CD4-positive, alpha-beta T cell treated with Interleukin-2 at 100 ng/mL for 4 hours (primary cell): ENCODE results near the gene NRXN3.
"Not testable (repeated sequence)": the region's sequence is repeated elsewhere in the genome, so short reads cannot be mapped to it uniquely, and the experiment has no call there.

Experiments
- DNase-seq: peaks from one replicate; pipeline ENCODE4 v3.0.0-alpha.2; 2020; ENCODE audit warnings: low spot score

NRXN3 gene

DNA sequence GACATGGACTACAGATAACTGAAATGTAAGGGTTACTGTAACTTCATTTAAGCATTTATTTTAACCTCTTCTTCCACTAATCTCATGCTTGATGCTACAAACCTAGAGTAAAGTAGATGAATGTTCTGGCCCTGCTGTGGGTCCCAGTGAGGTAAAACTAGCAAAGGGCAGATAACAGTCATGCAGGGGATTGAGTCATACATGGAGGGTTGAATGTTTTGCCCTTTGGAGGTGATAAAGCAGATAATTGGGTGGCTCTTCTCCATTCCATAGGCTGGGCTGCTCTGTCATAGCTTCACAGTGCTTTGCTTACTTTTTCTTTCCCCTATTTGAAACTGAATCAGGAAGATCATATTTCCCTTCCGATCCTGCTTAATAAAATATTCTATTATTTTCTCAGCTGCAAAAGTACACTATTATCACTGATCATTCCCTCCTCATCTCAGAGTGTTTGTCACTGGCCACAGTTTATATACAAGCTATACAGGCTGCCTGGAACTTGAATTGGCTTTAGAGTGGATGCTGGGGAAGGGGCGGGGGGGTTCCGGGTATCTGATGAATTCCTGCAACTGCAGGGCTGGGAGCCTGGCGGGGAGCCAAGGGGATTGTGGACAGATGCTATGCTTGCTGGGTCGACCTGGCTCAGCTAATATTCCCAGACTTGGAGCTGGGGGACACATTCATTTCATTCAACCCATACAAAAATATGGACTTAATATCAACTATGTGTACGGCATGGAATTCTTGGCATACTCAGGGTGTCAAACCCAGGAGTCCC is 235.1 kb downstream of the NRXN3 start:
- DNase-seq: no peak

DNA sequence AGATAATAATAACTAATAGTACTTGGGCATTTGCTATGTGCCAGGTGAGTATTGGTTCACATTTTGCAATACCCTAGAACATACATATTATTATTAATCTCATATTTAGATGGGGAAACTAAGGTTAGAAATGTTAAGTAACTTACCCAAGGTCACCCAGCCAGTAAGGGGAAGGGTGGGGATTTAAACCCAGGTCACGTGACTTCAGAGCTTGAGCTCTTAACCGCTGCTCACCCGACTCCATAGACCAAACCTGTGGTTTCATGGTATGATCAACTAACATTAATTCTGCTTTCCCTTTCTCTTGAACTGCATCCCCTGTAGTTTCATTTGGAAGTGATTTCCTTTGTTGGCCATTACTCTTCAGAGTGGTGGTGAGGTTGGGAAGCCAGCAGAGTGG is 242.3 kb downstream of the NRXN3 start:
- DNase-seq: no peak

DNA sequence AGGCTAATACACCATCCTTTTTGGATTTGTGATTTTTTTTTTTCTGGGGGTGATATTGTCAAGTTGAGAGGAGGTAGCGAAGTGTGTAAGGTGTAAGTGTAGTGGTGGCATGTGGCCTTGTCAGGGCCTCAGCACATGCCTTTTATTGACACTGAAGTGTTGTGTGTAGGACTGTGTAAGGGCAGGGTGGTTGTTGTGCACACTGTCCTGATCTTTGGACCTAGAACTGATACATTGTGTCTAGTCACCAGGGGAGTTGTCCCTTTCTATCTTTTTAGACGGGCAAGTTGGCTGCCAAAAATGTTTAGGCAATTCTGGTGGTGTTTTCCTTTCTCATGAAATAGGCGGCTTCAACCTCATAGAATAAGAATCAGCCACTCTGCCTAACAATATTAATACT is 244.0 kb downstream of the NRXN3 start:
- DNase-seq: no peak

DNA sequence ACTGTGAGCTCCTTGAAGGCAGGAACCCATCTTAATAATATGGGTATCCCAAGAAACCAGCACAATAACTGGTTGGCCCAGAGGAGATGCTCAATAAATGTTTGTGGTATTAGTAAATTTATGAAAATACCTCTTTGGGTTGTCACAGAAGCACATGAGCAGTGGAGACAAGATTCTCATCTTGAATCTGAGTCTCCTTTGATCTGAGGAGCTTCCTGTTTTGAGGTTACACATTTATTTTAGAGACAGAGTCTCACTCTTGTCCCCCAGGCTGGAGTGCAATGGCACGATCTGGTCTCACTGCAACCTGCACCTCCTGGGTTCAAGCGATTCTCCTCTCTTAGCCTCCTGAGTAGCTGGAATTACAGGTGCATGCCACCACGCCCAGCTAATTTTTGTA is 247.4 kb downstream of the NRXN3 start:
- no peak for DNase-seq

DNA sequence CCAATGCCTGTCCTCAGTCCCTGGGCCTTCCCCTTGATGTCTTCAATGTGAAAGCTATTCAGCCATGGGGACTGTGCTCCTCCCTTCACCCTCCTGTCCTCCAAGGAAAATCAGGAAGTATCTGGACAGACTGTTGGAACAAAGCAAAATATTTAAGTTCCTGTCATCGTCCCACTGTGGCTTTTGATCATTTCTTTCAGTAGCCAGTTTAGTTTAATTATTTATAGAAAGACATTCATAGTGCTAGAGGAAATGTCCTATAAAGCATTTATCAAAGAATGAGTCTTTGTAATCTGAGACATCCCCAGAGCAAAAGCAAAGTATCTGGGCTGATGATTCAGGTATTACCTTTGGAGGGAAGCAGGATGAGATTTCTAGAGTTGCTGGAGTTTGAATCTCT is 254.1 kb downstream of the NRXN3 start:
- DNase-seq: no peak

DNA sequence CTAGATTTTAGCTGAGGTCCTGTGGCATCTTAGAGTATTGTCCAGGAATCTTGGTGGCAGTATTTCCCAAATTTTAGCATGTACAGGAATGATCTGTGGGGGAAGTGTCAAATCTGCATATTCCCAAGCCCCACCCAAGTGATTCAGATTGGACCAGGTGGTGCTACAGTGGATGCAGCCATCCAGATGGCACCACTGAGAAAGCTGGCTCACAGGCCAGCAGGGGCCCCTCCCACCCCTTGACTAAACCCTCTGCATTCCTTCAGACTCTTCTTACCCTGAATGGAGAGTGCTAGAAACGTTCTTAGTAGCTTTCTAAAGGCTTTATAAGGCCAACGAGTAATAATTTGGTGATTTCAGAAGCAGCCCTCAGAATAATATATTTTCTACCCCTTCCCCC is 255.2 kb downstream of the NRXN3 start:
- DNase-seq: no peak

DNA sequence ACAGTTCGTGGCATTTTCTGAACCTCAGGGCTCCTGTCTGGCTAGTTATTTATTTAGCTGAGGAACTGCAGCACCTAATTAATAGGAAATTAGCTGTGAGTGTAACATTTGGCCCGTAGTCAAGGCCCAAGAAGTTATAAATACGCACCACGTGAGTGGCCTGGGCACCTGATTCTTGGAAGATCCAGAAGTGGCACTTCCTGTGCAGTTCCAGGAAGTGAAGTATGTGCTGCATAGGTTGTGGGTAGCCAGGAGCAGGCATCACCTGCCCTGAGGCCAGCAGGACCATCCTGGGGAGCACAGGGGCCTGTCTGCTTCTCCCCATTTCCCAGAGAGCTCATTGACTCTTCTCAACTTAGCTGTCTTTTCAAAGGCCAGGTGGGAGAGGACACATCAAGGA is 255.6 kb downstream of the NRXN3 start:
- DNase-seq: no peak

DNA sequence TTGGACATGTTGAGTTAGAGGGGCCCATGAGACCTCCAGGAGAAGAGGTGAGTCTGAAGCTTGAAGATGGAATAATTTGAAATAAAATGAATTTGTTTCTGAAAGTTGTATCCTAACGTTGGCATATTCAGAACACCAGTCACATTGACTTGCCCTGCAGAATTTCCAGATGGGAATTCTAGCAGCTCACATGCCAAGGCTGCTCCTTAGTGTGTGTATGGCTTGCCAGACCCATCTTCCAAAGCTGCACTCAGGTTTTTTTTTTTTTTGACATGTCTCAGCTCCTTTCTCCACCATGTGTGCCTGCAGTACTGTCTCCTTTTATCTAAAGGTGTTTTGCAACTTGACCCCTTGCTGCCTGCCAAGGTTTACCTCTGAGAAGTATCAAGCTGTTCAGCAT is 261.9 kb downstream of the NRXN3 start:
- no peak for DNase-seq

DNA sequence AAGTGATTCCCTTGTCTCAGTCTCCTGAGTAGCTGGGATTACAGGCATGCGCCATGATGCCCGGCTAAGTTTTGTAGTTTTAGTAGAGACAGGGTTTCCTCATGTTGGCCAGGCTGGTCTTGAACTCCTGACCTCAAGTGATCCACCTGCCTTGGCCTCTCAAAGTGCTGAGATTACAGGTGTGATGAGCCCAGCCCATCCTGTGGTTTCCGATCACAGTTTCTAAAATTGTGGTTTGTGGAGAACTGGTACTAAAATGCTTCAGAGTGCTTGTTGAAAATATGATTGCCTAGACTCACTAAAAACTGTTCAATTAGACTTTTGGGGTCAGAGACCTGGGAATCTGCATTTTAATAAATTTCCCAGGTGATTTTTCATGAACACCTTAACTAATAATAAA is 267.3 kb downstream of the NRXN3 start:
- DNase-seq: not testable (repeated sequence)

DNA sequence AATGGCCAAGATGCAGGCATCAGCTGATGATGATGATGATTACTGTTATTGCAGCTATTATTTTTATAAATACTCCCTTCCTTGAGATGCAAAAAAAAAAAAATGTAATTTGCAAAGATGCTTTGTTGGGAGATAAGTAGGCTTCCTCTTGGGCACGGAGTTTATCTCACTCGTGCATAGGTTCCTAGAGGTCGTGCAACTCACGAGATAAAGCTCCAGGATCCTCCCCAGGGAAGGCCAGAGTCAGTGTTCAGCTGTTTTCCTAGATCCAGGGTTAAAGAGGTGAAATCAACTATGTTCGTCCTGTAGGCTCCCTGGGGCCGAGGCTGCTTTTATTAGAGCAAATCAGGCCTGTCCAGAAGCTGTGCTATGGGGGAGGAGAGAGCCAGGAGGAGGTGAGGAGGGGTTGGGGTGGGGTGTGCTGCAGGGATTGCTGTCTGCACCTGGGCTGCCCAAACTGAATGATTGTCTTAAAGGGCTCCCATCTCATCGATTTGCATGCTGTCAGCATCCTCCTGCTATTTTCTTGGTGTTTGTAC is 270.3 kb downstream of the NRXN3 start:
- no peak for DNase-seq

DNA sequence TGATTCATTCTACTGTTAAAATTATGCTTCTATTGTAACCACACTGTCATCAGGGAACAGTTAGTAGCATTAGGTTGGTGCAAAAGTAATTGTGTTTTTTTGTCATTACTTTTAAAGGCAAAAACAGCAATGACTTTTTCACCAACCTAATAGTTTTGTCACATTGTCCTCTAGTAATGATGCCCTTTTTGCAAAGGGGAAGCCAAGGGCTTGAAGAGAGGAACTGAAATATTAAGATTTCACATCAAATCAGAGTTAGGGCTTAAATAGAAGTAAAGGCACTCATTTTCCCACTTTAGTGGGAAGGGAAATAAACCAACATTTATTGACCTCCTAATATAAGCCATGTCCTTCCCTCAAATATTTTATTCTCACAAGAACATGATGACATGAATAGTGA is 273.7 kb downstream of the NRXN3 start:
- DNase-seq: no peak

DNA sequence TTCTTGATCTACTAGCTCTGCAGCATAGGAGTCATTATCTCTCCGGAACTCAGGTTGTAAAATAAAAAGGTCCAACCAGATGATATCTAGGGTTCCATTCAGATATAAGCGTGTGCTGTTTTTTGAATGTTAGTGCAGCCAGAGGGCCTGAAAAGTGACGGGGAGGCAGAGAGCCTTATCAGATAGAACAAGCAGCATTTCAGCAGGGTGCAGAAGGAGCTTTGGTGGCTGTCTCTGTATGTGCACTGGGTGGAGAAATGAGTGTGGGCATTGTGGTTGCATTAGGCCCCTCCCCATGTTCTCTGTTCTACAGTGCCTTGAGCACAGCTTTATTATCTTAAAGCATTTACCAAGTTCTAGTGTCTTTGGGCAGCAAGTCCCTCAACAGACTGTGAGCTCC is 275.1 kb downstream of the NRXN3 start:
- no peak for DNase-seq

DNA sequence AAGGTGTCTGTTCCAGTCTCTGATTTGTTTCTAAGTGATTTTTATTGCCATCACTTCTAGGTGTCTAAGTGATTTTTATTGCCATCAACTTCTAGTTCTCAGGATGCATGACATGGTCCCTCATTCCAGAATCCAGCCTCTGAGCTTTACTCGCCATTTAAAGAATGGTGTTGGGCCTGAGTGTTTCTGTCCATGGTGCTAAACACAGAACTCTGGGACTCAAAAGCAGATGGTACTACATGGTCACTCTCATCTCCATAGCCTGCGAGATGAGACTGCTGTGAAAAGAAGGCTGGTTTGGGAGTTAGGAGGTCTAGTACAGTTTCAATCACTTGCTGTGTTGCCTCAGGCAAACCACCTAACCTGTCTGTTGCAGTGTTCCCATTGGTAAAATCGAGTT is 276.6 kb downstream of the NRXN3 start:
- no peak for DNase-seq

DNA sequence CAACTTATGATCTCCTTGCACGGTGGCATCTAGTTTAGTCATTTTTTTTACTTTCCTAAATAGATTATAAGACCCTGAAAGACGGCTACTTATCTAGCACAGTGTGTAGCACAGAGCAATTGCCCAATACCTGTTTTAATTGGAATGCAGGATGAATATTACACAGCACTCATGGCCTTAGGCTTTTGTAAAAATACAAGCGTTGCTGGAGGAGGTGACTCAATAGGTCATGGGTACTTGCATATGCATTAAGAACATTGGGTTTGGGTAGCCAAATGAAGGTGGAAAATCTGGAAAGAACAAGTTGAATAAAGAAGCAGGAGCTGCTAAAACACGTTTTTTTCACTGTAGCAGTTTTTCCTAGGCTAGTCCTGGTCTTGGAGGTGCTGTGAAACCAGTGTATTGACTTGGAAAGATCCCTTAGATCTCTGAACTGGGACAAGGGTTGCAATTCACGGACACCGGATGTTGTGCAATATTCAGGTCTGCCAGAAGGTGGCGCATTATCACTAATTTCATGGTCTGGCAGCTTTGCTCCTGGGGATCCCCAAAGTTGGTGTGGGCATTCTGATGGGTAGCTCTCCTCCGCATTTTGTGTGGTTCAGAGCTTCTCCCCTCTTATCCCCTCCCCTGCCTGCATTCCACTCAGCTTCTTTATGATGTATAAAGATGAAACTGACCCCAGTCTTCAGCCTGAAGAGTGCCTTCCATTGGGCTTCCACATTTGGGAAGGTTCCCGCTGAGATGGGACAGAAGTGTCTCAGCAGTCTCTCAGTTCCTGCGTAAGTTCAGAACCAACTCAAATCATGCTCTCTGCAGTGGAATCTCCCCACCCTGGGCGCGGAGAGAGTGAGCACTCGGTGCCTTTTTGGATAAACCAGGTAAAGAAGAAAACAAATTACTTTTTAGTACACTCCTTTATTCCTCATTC is 278.3 kb downstream of the NRXN3 start:
- DNase-seq: peak; percentile 12

DNA sequence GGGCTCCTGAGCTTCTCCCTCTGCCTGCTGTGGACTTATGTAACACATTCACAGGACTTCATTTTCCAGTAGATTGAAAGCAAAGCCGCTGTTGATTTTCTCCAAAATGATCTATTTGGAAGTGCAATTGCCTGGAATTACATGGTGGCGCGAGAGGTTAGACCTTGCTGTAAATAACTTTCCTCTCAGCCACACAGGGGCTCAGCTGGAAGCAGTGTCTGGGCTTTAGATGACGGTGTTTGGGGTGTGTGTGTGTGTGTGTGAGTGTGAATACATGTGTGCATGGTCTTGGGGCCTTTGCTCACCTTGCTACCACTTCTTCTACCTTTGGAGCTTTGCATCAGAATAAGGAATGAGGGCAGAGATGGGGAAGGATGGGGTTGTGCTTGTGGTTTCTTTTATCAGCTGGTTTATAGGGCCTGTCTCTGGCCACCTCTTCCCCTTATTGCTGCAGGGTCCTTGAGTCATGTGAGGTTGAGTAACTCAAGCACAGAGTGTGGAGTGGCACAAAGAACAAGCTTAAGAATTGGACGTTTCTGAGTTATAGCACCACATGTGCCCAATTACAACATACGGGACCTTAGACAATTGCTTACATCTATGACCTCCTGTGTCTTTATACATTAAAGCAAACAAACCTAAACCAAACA is 280.6 kb downstream of the NRXN3 start:
- DNase-seq: no peak

DNA sequence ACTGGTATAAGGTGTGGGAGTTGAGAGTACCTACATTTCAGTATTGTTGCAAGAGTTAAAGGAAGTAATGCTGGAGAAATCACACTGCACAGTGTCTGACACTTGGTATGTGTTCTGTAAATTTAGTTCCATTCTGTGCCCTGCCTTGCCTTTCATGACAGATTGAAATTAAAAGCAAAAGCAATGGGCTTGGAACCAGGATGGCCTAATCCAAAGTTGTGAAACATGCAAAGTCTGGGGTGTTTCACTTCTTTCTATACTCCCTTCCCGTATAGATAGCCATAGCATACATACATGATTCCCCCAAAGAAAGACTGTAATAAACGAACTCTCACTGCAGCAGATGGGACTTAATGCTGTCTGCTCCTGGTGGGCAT is 281.1 kb downstream of the NRXN3 start:
- no peak for DNase-seq

DNA sequence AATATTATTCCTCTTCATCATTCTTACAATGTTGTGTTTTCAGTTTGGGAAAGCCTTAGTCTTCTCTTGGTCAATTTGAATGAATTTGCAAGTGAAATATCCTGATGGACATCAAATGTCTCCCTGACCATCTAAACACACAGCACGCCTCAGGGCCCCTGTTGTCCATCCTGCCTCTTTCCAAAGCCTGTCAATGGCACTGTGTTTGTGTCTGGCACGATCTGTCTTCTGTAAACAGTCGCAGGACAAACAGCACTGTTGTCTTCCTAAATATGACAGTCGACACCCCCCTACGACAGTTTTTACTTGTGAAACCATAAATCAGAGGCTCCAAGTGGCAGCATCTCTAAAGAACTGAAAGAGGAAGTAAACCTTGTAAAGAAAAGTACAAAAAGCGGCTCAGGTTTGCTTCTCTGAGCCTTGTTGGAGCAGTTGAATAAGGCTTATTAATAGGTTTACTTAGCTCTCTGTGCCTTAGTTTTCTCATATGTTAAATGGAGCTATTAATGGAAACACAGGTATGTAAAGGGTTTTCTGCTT is 285.8 kb downstream of the NRXN3 start:
- DNase-seq: no peak

DNA sequence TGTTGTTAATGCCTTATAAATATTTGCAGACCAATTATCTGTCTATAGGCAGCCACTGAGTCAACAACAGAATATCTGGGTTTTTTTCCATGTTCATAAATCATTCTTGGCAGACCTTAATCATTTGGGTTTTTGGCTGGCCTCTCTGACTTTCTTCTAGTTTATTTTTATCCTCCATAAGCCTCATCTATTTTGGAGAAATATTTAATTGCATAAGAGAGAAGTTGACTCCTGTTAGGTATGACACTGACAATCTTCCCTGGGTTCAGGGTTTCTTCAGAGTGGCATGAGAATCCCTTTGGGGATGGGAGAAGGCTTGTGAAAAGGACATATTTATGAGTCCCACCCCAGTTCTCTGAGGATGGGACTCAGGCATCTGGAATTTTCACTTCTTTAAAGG is 299.8 kb downstream of the NRXN3 start:
- no peak for DNase-seq

DNA sequence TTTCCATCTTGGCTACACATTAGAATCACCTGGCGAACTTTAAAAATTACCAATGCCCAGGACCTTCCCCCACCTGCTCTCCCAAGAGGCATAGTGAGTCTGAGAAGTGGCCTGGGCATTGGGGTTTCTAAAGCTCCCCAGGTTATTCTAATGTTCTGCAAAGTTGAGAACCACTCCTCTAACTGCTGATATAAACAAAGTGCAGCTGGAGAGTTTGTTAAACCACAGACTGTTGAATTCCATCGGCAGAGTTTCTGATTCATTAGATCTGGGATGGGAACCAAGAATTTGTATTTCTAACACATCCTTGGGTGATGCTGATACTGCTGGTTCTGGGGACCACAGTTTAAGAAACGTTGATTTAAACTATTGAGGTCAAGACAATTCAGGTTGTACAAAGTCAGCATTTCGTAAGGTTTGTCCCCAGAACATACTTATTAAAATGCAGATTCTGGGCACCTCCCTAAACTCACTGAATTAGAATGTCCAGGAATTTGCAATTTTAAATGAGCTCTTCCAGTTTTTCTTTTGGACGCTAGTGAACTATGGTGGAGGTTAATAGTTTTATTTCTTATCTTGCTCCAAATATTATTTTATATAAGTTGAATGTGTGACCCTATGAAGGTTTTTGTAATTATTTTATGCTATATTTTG is 309.1 kb downstream of the NRXN3 start:
- no peak for DNase-seq

DNA sequence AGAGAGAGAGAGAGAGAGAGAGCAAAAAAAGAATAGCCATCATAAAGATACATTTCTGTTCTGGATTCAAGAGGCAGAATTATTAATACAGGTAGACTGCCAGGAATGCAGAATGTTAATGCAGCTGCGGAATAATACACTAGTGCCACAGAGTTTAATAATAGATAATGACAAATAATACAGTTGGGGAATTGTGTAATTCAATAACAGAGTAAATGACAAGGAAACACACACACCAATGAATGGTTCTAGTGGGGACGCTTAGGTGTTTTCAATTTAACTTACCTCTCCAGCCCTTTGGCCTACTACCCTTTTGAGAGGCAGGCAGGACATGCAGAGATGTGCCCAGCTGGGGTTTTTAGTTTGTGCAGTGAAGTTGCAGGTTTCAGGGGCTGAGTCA is 313.9 kb downstream of the NRXN3 start:
- DNase-seq: no peak

DNA sequence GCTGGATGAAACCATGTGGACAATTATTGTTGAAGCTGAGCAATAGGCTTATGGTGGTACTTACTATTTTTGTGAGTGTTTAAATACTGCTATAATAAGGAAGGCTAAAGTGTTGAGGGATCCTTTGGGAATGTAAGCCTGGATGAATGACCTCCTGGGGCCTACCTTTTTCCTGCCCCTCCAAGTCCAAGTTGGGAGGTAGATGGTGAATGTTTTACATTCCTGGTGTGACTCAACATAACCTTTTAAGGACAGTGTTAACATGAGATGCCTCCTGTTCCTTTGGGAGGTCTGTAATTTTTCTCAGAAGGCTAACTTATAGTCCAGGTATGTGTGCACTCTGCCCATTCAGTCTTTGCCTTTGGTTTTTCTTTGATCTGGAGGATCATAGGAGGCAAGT is 315.9 kb downstream of the NRXN3 start:
- DNase-seq: no peak

DNA sequence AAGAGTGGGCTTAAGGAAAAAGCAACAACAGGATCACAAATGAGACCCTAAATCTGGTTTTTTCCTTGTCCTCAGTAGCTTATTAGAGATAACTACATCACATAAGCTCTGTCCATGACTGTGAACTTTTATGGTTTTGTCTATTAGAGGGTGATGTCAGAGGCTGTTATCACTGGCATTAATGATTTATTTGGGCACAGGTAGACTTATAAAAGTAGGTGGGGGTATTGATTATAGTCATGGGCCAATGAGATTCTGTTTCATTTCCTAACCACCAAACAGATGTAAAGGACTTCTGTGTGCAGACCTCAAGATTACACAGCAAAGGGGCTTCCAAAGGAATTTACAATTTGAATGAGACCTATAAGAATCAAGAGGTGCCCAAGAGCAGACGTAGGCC is 316.4 kb downstream of the NRXN3 start:
- no peak for DNase-seq
